ENCODE measurements around the gene CDC5L.

Gene CDC5L

DNA sequence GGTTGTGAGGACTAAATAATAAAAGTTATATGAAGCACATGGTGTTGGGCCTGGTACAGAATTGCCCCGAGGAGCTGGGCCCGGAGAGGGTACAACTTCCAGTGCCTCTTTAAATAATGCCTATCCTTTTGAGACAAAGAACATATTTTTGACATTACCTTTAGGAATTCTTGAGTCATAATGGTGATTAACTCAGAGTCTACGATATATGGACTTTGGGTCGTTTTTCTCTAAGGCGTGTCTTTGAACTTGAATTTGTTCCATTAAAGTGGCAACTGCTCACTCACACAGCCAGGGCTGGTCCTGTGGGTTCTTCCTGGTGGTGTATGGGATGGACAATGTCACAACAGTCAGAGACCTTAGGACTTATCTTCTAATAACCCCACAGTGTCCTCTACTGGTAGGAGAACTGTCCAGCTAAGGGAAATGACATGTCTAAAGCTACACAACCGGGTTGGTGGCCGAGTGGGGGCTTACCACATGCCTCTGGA, 106.5 kb downstream of the CDC5L start:
- FAIRE-seq (no peak), DNase-seq (ENCODE audit: insufficient read length, low spot score) (no peak)

DNA sequence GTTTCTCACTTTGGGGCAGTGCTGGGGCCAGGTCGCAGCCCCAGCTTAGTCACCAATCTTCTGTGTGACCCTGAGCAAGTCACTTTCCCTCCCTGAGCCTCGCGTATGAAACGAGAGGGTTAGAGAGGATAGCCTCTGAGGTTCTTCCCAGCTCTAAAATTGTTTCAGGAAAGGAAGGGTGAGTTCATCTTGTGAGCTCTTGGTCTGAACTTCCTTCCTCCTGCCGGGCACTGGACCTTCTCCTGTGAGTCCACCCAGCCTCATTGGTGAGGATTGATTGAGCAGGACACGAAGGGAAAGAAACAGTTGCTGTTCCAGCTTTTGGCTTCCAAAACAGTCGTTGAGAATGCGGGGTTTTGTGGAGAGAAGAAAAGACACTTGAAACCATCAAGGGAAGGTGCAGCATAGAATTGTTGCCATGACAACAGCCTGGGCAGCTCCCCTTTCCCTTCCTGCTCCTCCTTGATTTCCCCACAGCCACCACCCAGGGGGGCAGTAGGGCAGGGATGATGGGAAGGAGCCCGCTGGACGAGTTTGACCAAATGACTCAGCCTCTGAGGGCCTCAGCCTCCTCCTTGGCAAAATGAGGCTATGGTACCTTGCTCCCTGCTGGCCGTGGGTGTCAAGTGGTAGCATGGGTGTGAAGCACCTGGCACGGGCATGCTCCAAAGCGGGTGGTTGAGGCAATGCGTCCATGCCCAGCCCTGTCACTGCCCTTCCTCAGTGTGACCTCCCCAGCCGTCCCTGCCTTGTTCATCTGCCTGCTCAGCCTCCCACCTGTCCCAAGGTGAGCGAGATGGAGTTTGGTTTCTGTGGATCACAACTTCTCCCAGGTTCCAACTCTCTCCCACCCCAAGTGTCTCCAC, 107.8 kb downstream of the CDC5L start:
- FAIRE-seq (no peak), DNase-seq (ENCODE audit: insufficient read length, low spot score) (no peak)

DNA sequence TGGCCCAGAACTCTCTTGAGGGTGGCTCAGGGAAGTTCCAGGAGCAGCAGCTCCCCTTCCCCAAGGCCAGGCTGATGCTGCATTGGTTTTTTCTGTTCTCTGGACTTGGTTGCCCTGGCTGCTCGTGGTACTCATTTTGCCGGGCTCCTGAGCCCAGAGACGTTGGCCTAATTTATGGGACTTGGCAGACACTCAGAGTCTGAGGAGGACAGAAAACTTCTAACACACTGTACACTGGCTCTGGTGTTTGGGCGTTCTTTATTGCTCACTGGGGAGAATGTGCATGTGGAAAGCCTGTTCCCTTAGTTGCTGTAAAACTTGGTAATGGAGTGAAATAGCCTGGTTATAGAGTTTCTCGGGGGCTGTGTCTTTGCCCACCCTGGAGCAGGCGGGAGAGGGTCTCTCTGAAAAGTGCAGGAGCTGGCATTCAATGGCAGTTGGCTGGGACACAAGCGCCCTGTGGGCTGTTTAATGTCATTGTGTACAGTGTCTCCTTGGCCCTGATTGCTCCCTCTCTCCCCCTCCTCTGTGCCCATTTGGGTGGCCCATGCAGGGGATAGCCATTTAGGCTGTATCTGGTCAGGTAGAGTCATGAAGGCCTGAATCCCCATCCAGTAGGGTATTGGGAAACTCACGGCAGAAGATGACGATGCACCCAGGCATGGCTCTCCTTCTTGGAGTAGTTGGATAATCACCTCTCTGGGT, 109.3 kb downstream of the CDC5L start:
- FAIRE-seq, result no peak
- DNase-seq (ENCODE audit: insufficient read length, low spot score), result no peak

DNA sequence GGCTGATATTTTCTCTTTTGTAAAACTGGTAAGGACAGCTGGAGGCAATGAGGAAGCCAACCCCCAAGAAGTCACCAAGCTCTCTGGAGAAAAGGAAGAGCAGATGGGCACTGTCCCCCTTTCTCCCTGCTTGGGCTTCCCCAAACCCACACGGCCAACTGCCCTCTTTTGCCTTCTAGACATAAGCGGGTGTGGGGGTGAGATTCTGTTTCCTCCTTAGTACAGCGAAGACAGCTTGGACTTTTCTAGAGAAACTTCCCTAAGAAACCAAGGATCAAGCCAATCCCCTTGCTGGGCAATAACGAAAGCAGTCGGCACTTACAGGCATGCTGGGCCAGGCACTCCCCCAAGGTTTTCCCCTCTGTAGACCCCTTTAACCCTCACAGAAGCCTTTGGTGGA, 110.3 kb downstream of the CDC5L start:
- no peak for FAIRE-seq
- DNase-seq (ENCODE audit: insufficient read length, low spot score), result no peak

DNA sequence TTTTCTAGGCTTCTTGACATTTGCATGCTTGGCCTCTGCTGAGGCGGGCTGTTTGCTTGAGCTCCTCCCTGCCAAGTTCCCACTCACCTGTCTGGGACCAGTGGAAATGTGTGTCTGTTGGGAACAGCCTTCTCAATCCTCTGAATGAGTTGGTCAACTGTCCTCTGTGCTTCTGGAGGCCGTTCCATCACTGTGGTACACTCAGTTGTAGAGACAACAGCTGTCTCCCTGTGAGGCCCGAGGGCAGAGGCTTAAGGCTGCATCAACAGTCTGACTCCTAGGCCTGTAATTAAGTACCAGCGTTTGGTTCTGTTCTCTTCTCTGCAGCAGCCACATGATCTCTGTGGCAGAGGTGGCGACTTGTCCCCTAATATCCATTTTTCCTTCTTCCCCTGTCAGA, 110.9 kb downstream of the CDC5L start:
- FAIRE-seq, result no peak
- DNase-seq (ENCODE audit: insufficient read length, low spot score), result no peak

DNA sequence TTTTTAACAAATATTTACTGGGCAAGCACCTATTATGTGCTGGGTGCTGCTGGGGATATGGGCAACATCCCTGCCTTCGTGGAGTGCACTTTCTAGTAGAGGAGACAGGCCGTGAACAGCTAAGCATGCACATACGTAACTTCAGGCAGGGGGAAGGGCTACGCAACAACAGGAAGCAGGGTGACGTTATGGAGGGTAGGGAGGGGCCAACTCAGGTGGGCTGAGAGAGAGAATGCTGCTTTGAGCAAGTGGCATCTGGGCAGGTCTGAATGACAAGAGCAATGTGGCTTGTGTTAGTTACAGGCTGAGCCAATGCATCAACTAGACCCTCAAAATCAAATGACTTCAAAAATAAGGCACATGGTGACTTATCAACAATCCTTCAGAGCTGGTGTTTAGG, 112.1 kb downstream of the CDC5L start:
- DNase-seq (ENCODE audit: insufficient read length, low spot score) (no peak), FAIRE-seq (no peak)

All from GM19239 (cell line).